D721Med (cell line): Measurements from ENCODE around the gene TMEM200C.
A peak's percentile ranks its signal among the peaks of the same experiment; 100 is the strongest.

Experiments
- DNase-seq: peaks from one replicate; pipeline ENCODE4 v3.0.0; 2011; ENCODE audit warnings: low spot score; ENCODE audit not compliant: insufficient read length
- FAIRE-seq: peaks from 2 replicates; lab custom pipeline; 2011; peaks lifted over from hg19 to GRCh38; lab: Jason Lieb, UNC
- CTCF ChIP-seq: IDR thresholded peaks from 2 replicates; pipeline ENCODE4 v1.5.1; 2012; ENCODE audit warnings: mild to moderate bottlenecking, control low read depth; ENCODE audit not compliant: insufficient read depth; ENCODE audit errors: missing control alignments

TMEM200C gene

GRCh38 chr18:5893956-5894610 lies 1.2 kb downstream of the TMEM200C start:
- FAIRE-seq (no peak), DNase-seq (no peak)
- TF ChIP-seq CTCF: no peak

- TF ChIP-seq CTCF: no peak
- FAIRE-seq (no peak), DNase-seq (no peak)
Measured at GRCh38 chr18:5892823-5893431, 2.4 kb downstream of the TMEM200C start.

GRCh38 chr18:5891854-5892215 lies 3.5 kb downstream of the TMEM200C start:
- no peak for DNase-seq
- no peak for TF ChIP-seq CTCF
- FAIRE-seq: no peak

GRCh38 chr18:5891184-5891853 lies 4.0 kb downstream of the TMEM200C start:
- no peak for TF ChIP-seq CTCF
- DNase-seq (no peak), FAIRE-seq (no peak)

GRCh38 chr18:5890331-5891183 lies 4.8 kb downstream of the TMEM200C start:
- peak; percentile 48 for DNase-seq
- FAIRE-seq: no peak
- TF ChIP-seq CTCF: peak; percentile 33

GRCh38 chr18:5885361-5885760 lies 10.0 kb downstream of the TMEM200C start:
- FAIRE-seq: no peak
- no peak for TF ChIP-seq CTCF
- DNase-seq: no peak
